Progenitor cell of endocrine pancreas (in vitro differentiated cells): ENCODE results near the gene ZNF821. TPM values are rescaled to one million over a fixed set of nuclear protein-coding genes. Genes with fewer than 3 reads are reported as not detected.
"Not testable (repeated sequence)": the region's sequence is repeated elsewhere in the genome, so short reads cannot be mapped to it uniquely, and the experiment has no call there.

Source experiments
- DNase-seq: peaks from one replicate; pipeline ENCODE4 v3.0.0; 2021; ENCODE audit warnings: low spot score; ENCODE audit not compliant: unreplicated experiment
- H3K27ac Mint-ChIP-seq: 2 replicates; pipeline ENCODE4 v1.8.0; 2021; ENCODE audit warnings: mild to moderate bottlenecking, moderate library complexity, mixed read lengths
- H3K27me3 Mint-ChIP-seq: 2 replicates; pipeline ENCODE4 v1.8.0; 2021; ENCODE audit warnings: mixed read lengths
- H3K36me3 Mint-ChIP-seq: 2 replicates; pipeline ENCODE4 v1.8.0; 2022; ENCODE audit warnings: mixed read lengths; ENCODE audit not compliant: insufficient read depth
- H3K4me1 Mint-ChIP-seq: 2 replicates; pipeline ENCODE4 v1.8.0; 2021; ENCODE audit warnings: low read depth, mixed read lengths
- H3K4me3 Mint-ChIP-seq: 2 replicates; pipeline ENCODE4 v1.8.0; 2021; ENCODE audit warnings: low read depth, mild to moderate bottlenecking, moderate library complexity, mixed read lengths
- H3K9me3 Mint-ChIP-seq: 2 replicates; pipeline ENCODE4 v1.8.0; 2021; ENCODE audit warnings: low read depth, mixed read lengths
- CTCF ChIP-seq: fragments of 200-600 bp; sonication (generic); IDR thresholded peaks from one replicate; pipeline ENCODE4 v1.5.0; 2021; ENCODE audit warnings: antibody characterized with exemption, mild to moderate bottlenecking; ENCODE audit not compliant: unreplicated experiment
- total RNA-seq: library from RNA; stranded (reverse); gene quantifications from 2 replicates; pipeline ENCODE4 v1.2.1, GENCODE V29; 2021

The ZNF821 gene
- total RNA-seq, 1 donor from 2014 or later, result 32.3 TPM

GRCh38 chr16:71869089-71869488, 14.9 kb downstream of the ZNF821 start:
- Mint-ChIP-seq H3K27ac (no peak overlapping the region), H3K27me3 (no peaks in the 10 kb centered on the region), H3K4me1 (no peaks in the 10 kb centered on the region), H3K36me3 (peaks cover 21% of the 10 kb centered on the region), H3K9me3 (no peaks in the 10 kb centered on the region), H3K4me3 (no peak overlapping the region)
- TF ChIP-seq CTCF, result no peak
- no peak for DNase-seq

DNA sequence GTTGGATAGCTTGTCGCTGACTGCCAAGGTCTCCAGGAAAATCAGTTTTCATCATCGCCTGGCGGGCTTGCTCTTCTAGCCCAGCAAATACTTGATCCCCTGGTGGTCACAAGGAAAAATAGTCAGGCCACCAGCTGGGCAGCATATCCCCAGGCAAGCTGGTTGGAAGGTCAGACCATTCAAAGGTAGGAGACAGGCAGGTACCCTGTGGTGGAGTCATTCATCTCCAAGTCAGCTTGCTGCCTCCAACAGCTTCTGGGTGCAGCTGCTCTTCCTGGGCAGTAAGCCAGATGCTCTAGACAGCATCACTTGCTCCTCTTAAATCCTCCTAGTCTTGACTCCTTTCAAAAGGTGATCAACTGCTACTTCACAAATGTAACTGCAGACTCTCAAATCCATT, 16.0 kb downstream of the ZNF821 start:
- H3K4me3 Mint-ChIP-seq, result no peak overlapping the region
- H3K27ac Mint-ChIP-seq, result no peak overlapping the region
- peaks cover 22% of the 10 kb centered on the region for H3K36me3 Mint-ChIP-seq
- H3K4me1 Mint-ChIP-seq, result no peaks in the 10 kb centered on the region
- no peaks in the 10 kb centered on the region for H3K9me3 Mint-ChIP-seq
- no peaks in the 10 kb centered on the region for H3K27me3 Mint-ChIP-seq
- no peak for DNase-seq
- no peak for TF ChIP-seq CTCF

- H3K27me3 Mint-ChIP-seq, H3K4me3 Mint-ChIP-seq, H3K9me3 Mint-ChIP-seq, DNase-seq, H3K4me1 Mint-ChIP-seq, H3K27ac Mint-ChIP-seq: not testable (repeated sequence)
- peaks cover 22% of the 10 kb centered on the region for H3K36me3 Mint-ChIP-seq
Measured at GRCh38 chr16:71867175-71867574, 16.8 kb downstream of the ZNF821 start.

DNA sequence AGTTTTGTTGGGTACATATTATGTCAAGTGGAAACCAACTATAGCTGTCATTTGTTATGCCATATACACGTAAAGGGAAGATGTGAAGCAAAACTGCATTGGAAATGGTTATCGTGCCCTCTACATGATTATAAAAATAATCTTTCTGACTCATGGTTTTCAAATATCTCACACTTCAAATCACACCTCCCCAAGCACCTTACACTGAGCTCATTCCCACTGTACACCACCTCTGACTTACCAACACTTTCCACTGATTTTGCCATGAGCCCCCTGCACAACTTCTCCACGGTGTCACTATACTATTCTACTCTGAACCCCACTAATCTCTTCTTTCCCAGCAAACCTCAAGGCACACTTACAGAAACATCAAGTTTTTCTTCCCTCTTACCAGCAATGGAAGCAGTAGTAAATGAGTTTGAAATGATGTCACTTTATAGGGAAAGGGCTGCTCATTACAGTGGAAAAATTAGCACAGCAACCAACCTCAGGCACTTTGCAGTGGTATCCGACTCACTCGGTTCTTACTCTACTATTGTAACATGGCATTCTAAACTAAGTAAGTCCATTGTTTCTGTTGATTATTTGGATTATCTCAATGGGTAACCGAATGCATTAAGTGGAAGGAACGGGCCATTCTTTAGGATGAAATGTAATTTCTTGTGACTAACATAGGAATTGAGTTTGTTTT, 18.7 kb downstream of the ZNF821 start:
- H3K4me3 Mint-ChIP-seq, result no peak overlapping the region
- DNase-seq, result no peak
- H3K9me3 Mint-ChIP-seq, result no peaks in the 10 kb centered on the region
- H3K4me1 Mint-ChIP-seq, result no peaks in the 10 kb centered on the region
- peaks cover 27% of the 10 kb centered on the region for H3K36me3 Mint-ChIP-seq
- no peak overlapping the region for H3K27ac Mint-ChIP-seq
- no peaks in the 10 kb centered on the region for H3K27me3 Mint-ChIP-seq
- no peak for TF ChIP-seq CTCF

DNA sequence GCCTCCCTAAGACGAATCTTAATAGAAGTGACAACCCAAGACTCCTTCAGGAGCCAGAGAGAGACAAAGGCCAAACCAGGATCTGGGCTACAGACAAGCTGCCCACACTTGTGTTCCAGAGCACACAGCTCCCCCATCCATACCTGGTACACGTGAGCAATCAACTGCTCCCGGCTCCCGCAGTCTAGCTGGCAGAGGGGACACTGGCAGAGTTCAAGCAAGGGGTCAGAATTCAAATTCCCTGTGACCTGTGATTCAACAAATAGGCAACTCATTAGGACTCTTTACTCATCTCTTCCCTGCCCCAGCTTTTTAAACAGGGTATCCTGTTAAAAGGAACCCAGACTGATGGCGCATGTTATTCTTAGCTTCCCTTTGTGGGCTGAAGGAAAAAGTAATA, 20.0 kb downstream of the ZNF821 start:
- peaks cover 28% of the 10 kb centered on the region for H3K36me3 Mint-ChIP-seq
- no peaks in the 10 kb centered on the region for H3K27me3 Mint-ChIP-seq
- no peak for DNase-seq
- H3K4me3 Mint-ChIP-seq, result no peak overlapping the region
- peaks cover 2% of the 10 kb centered on the region for H3K4me1 Mint-ChIP-seq
- no peaks in the 10 kb centered on the region for H3K9me3 Mint-ChIP-seq
- H3K27ac Mint-ChIP-seq, result no peak overlapping the region
- no peak for TF ChIP-seq CTCF

GRCh38 chr16:71859762-71860521, 24.0 kb downstream of the ZNF821 start:
- no peak overlapping the region for H3K4me3 Mint-ChIP-seq
- H3K4me1 Mint-ChIP-seq, result peaks cover 7% of the 10 kb centered on the region
- peaks cover 21% of the 10 kb centered on the region for H3K36me3 Mint-ChIP-seq
- H3K27ac Mint-ChIP-seq, result peak overlapping the region; percentile 42
- H3K27me3 Mint-ChIP-seq, result no peaks in the 10 kb centered on the region
- no peak for DNase-seq
- H3K9me3 Mint-ChIP-seq, result no peaks in the 10 kb centered on the region
- TF ChIP-seq CTCF, result no peak
